Activated gamma-delta T cell (primary cell): ENCODE measurements around the gene OXT.
A peak's percentile ranks its signal among the peaks of the same experiment; 100 is the strongest.

Experiments used
- DNase-seq: peaks from one replicate; lab custom pipeline; 2025; lab: John Stamatoyannopoulos, UW

OXT gene

GRCh38 chr20:3084283-3084985 is 13.0 kb downstream of the OXT start, which contains the start of gene AVP:
Gene AVP, minus strand, starts transcription at chr20:3084724. Its CDS starts 50 bp downstream, at chr20:3084674.
- no peak for DNase-seq

- no peak for DNase-seq
Measured at GRCh38 chr20:3084986-3085360, 13.6 kb downstream of the OXT start.

GRCh38 chr20:3085571-3086072 is 14.2 kb downstream of the OXT start:
- no peak for DNase-seq

- DNase-seq: no peak
Measured at GRCh38 chr20:3088031-3088430, 16.6 kb downstream of the OXT start.

- no peak for DNase-seq
Measured at GRCh38 chr20:3090565-3090964, 19.1 kb downstream of the OXT start.

GRCh38 chr20:3092611-3093379 is 21.4 kb downstream of the OXT start:
- peak; percentile 24 for DNase-seq

- no peak for DNase-seq
Measured at GRCh38 chr20:3093861-3094361, 22.5 kb downstream of the OXT start.

GRCh38 chr20:3094848-3095629 is 23.6 kb downstream of the OXT start:
- no peak for DNase-seq

GRCh38 chr20:3100480-3100879 is 29.1 kb downstream of the OXT start:
- DNase-seq: no peak

- no peak for DNase-seq
Measured at GRCh38 chr20:3101251-3101650, 29.8 kb downstream of the OXT start.

GRCh38 chr20:3101737-3102574 is 30.5 kb downstream of the OXT start:
- no peak for DNase-seq

GRCh38 chr20:3102575-3103368 is 31.4 kb downstream of the OXT start:
- DNase-seq: no peak

GRCh38 chr20:3103369-3104032 is 32.1 kb downstream of the OXT start:
- no peak for DNase-seq

GRCh38 chr20:3105256-3106137 is 34.1 kb downstream of the OXT start:
- DNase-seq: no peak

GRCh38 chr20:3106185-3106584 is 34.8 kb downstream of the OXT start:
- DNase-seq: no peak

- DNase-seq: no peak
Measured at GRCh38 chr20:3106658-3107463, 35.4 kb downstream of the OXT start.

GRCh38 chr20:3107464-3108025 is 36.1 kb downstream of the OXT start:
- DNase-seq: no peak
